GM18873 (cell line): ENCODE measurements around the gene PYGO1.
"Not testable (repeated sequence)": the region's sequence is repeated elsewhere in the genome, so short reads cannot be mapped to it uniquely, and the experiment has no call there.

Experiments used
- ATAC-seq: cut with Tn5 transposase; IDR thresholded peaks from one replicate; pipeline ENCODE4 v1.9.1; 2021; ENCODE audit warnings: mild to moderate bottlenecking, moderate library complexity, moderate number of reproducible peaks; ENCODE audit not compliant: unreplicated experiment, low FRiP score

The PYGO1 gene

DNA sequence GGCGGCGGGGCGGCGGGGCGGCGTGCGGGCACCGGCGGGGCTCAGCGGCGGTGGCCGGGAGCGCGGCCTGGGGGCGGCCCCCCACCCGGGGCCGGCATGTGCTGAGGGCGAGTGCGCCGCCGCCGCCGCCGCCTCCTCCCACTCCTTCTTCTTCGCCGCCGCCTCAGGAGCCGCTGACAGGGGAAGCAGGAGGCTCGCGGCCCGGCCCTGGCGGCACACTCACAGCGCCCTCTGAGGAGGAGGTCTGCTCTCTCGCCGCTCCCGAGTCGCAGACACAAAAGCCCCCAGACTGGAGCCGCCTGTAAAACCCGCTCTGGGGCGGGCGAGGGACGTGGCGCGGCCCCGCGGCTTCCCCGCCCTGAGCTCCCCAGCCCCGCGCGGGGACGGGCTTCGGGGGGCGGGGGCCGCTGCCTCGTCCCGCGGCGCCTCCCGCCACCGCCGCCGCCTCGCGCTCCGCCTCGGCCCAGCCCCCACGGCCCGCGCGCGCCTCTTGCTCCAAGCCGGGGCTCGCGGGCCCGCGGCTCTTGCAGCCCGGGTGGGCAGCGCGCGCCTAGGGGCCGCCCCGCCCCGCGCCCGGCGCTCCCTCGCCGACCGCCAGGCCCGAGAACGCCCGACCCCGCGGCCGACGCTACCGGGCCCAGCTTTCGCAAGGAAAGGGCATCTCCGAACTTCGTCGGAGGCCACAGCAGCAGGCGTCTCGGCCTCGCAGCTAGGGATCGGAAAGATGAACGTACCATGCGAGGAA is at the start of gene PYGO1:
Gene PYGO1, minus strand, starts transcription at position 276 of the 745 bp plus-strand sequence. CDS start 462 bp downstream, outside the sequence.
- no peak for ATAC-seq

DNA sequence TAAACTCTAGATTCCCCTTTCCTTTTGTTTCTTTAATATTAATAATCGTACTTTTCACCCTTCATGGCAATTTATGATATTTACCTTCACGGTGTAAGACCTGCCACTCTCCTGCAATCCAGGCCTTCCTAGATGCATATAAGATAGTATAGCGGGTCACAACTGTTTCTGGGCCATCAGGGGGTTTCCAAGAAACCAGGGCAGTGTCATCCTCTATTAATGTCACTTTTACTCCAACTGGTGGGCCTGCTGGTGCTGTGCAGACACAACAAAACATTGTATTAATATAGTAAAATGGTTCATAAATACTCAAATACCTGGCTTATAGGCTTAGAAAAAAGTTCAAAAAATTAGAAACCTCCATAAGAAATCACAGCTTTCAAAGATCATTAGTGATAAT is 48.9 kb upstream of the PYGO1 start:
- ATAC-seq, result no peak

GRCh38 chr15:55633731-55634130 is 45.6 kb upstream of the PYGO1 start:
- ATAC-seq, result no peak

- no peak for ATAC-seq
These were observed 44.3 kb upstream of the PYGO1 start for GRCh38 chr15:55632434-55632833.

DNA sequence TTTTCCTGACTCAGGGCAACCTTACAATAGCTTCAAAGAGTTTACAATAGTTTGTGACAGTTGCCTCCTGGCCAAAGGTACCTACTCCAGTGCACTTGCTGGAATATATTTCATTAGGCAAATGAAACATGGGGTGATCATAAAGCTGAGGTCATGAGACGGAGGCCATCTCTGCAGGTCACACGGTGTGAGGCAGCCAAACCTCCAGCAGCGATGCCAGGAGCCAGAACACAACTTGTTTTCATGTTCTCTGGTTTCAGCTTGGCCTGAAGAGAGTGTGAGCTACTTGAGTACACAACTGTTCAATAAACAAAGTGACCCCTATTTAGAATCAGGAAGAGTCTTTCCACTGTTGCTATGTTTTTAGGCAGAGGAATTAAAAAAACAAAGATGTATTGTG is 42.7 kb upstream of the PYGO1 start:
- no peak for ATAC-seq

- no peak for ATAC-seq
These were observed 40.2 kb upstream of the PYGO1 start for GRCh38 chr15:55628369-55628730.

DNA sequence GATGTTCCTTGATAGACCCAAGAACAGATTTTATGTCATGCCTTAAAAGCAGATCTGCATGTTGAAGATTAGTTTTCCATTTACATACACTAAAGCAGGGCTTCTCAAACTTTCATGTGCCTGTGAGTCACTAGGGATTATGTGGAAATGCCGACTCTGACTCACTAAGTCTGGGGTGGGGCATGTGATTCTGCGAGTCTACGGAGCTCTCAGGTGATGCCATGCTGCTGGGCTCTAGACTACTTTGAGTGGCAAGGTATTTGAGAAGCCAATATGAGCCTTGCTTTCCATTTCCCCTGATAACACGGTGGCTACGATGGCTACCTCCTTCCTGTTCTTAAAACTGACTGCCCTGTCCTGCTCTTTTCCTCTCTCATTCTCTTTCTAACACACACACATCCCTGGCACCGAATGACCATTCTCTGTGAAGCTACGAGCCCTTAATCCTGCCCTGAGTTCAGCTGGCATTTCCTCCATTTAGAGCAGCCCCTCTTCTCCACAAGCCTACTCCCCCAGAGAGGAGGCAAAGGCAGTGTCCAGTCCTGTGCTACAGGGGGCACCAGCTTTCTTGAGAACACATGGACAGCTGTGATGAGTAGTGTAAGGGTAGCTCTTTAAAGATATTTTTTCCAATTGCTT is 39.7 kb upstream of the PYGO1 start:
- ATAC-seq, result no peak

DNA sequence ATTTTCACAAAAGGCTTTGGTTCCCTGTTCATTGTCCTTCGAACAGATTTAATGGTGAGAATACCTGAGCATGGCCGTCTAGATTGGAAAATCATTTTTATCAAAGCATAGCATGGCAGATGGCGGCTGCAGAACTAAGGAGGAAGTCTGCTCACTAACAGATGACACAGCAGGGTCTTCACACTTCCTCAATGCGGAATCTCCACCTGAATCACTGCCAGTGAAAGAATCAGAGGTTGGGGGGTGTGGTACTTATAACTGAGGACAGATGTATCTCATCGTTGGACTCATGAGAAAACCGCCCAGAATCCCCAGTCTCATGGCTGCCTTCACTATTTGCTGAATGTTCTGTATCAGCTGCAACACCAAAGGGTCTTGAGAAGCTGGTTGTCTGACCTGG is 31.6 kb upstream of the PYGO1 start:
- no peak for ATAC-seq

DNA sequence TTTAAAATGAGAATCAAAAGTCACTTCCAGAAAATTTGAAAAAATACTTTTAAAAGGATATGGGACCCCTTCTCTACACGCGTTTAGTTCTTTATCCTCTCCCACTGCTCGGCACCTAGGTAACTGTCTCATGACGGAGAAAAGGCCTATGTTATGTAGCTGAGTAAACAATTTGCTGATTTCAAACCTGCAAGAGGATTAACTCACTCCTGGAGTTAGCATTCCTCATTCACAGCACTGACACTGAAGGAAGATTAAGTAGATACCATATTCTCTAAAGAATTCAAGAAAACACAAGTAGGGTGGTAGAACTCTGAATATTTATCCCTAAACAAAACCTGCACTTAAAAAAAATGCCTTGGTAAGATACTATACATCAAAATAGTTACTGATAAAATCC is 30.2 kb upstream of the PYGO1 start:
- ATAC-seq, result no peak

- ATAC-seq, result no peak
These were observed 27.3 kb upstream of the PYGO1 start for GRCh38 chr15:55615445-55615844.

DNA sequence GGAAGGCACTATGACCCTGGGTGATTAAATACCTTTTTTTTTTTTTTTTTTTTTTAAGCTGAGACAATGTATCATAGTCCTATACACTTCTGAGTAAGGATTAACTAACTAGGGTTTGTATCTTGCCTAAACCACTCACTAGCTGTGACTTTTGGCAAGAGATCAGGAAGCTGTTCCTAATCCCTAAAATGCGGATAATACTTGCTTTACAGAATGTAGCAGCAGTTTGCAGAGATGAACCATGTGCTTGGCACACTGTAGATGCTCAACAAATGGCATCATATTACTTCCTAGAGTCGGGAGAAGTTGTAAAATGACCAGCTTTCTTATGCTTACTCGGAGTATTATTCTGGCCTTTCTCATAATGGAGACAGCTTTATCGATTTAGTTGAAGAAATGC is 25.6 kb upstream of the PYGO1 start:
- no peak for ATAC-seq

GRCh38 chr15:55606214-55606613 is 18.1 kb upstream of the PYGO1 start:
- ATAC-seq, result no peak

GRCh38 chr15:55601374-55601773 is 13.2 kb upstream of the PYGO1 start:
- no peak for ATAC-seq

- no peak for ATAC-seq
These were observed 11.3 kb upstream of the PYGO1 start for GRCh38 chr15:55599439-55599838.

GRCh38 chr15:55593019-55593418 is 4.9 kb upstream of the PYGO1 start:
- ATAC-seq, result not testable (repeated sequence)

- ATAC-seq, result no peak
These were observed 2.6 kb upstream of the PYGO1 start for GRCh38 chr15:55590788-55591187.

DNA sequence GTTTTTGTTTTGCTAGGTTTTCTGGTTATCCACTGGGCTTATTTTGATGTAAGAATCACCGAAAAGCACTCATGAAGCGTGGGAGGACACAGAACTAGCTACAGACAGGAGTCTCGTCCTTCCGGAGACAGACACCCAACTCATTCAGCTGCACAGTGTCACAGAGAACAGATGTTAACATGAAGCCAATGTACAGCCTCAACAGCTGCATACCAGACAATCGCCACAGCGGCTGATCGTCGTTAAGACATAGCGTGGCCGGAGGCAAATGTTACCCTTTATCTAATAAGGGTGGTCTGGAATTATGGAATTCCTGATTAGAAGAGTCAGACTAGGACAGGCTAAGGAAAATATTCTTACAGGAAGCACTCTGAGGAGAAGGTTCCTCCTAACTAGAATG is 1.1 kb upstream of the PYGO1 start:
- ATAC-seq, result no peak

DNA sequence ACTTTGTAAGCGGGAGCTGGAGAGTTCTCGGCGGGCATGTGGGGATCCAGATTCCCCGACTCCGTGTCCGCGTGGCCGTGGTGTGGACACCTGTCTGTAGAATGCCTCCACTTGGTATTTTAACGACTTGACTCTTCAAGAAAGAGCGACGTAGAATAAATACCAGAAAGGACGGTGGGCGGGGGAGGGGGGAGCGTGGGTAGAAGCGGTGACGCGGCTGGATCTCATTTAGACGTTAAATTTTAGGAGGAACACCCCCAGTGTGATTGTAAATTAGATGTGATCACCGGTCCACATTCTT is 620 bp upstream of the PYGO1 start:
- ATAC-seq, result no peak

DNA sequence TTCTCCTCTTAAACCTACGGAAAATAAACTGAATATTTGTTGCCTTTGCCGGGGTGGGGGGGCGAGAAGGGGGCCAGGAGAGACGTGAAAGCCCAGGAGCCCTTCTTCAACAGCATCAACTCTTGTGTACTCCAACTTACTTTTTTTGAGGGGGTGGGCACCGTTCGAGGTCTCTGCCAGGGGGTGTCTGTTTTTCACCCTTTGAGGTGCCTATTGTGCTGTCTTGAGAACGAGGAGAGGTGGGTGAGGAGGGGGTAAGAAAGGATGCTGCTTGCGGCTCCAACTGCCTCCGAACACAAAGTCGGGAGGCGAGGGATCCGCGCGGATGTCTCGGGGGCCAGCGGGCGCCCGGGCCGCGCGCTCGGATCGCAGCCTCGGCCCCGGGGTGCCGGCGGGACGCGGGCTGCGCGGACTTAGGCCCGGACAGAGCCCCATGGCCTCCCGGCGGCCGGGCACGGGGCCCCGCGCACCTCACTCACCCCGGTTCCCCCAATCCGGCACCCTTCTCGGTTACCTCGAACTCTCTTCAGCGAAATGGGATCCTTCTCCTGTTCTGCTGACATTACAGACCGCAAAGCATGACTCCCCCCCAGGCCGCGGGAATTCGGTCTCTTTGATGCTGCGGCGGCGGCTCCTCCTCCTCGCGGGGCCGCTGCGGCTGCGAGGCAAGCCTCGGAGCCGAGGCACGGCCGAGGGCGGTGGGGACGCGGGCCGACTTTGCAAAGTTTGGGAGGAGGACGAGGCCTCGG is 650 bp downstream of the PYGO1 start:
- no peak for ATAC-seq

DNA sequence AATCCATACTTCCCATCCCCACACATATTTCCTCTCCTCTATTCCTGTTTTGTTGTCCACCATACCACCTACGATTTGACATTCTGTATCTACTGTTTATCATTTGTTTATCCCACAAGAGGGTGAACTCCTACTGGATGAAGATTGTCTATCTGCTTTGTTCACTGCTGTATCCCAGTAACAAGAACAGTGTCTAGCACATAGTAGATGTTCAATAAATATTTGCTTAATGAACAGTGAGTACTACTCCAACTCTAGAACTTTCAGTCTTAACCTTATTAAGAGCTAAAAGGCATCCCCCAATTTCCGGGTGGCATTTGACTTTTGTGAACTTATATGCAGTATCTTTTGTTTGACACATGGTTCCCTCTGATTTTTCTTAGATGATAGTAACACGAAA is 1.3 kb downstream of the PYGO1 start:
- ATAC-seq, result no peak

DNA sequence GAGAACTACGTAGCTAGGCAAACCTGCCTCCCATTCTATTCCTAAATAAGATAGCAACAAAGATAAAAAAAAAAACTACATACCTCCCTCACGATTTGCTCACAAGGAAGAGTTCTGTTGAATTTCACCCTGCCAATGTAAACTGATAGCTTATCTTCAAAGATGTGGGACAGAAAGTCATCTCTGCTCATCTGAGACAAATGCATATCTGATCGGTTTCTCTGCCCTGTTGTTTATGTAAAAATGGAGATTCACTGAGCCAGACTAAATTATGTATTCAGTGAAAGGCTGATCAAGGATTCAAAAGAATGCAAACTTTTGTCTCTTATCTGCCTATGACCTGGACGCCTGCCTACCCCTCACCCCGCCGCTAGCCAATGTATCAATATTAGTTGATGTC is 11.2 kb downstream of the PYGO1 start:
- no peak for ATAC-seq

DNA sequence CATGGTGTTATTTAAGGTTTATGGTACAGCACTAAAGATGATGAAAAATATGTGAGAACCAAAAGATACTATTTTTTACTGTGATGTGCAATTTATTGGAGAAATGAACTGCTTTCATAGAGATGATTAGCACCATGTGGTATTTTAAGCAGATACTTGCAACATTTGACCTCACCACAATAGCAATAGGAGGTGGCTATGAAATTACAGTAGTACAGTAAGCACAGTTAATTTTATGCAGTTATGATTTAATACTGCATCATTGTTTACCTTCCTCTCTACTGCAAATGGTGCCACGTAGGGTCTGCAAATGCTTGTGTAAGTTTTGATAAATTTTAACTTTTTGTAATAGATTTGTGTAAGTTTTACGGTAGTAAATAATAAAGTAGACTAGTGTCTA is 14.0 kb downstream of the PYGO1 start:
- no peak for ATAC-seq
